Neural crest cell (in vitro differentiated cells): ENCODE measurements around the gene PLD4. TPM values are rescaled to one million over a fixed set of nuclear protein-coding genes. Genes with fewer than 3 reads are reported as not detected.

ENCODE experiments used
- DNase-seq: peaks from one replicate; pipeline ENCODE4 v3.0.0; 2021; ENCODE audit warnings: low read depth, mixed read lengths, low spot score
- H3K27ac Mint-ChIP-seq: one replicate; pipeline ENCODE4 v1.8.0; 2021; ENCODE audit warnings: mild to moderate bottlenecking, mixed read lengths; ENCODE audit not compliant: unreplicated experiment
- H3K27me3 Mint-ChIP-seq: 2 replicates; pipeline ENCODE4 v1.8.0; 2021; ENCODE audit warnings: low read depth, mild to moderate bottlenecking, mixed read lengths
- H3K36me3 Mint-ChIP-seq: 2 replicates; pipeline ENCODE4 v1.8.0; 2021; ENCODE audit warnings: low read depth, mild to moderate bottlenecking, mixed read lengths
- H3K4me1 Mint-ChIP-seq: 2 replicates; pipeline ENCODE4 v1.8.0; 2021; ENCODE audit warnings: mixed read lengths
- H3K4me3 Mint-ChIP-seq: one replicate; pipeline ENCODE4 v1.8.0; 2021; ENCODE audit warnings: mild to moderate bottlenecking, mixed read lengths
- H3K9me3 Mint-ChIP-seq: 2 replicates; pipeline ENCODE4 v1.8.0; 2021; ENCODE audit warnings: mixed read lengths
- total RNA-seq: library from RNA; stranded (reverse); gene quantifications from 2 replicates; pipeline ENCODE4 v1.2.1, GENCODE V29; 2021
- TF ChIP-seq, protein P1 (sequence below): fragments of 200-600 bp; sonication (generic); conservative IDR thresholded peaks from 2 replicates; pipeline ENCODE4 v1.5.0; 2021; ENCODE audit warnings: antibody characterized with exemption, mild to moderate bottlenecking

The PLD4 gene
- total RNA-seq, 1 donor from 2014 or later, result 0.02 TPM

DNA sequence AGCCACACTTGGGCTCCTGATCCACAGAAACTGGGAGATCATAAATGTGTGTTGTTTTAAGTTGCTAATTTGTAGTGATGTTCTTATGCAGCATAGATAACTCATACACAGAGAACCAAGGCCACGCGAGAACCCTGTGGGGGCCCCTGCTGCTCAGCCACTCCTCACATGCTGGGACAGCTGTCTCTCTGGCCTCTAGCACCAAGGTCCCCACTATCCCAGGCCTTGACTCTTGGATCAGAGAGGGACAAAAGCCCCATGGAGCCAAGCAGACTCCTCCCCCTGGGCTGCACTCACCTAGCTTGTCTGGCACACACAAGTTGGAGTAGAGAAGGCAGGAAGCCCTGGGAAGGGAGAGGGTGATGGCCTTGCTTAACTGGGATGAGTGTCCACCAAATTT lies 11.3 kb downstream of the PLD4 start:
- no peak overlapping the region for H3K4me3 Mint-ChIP-seq
- H3K36me3 Mint-ChIP-seq, result no peaks in the 10 kb centered on the region
- peaks cover 3% of the 10 kb centered on the region for H3K4me1 Mint-ChIP-seq
- no peaks in the 10 kb centered on the region for H3K9me3 Mint-ChIP-seq
- peaks cover 82% of the 10 kb centered on the region for H3K27me3 Mint-ChIP-seq
- no peak overlapping the region for H3K27ac Mint-ChIP-seq
- no peak for DNase-seq
- TF ChIP-seq, protein P1, sequence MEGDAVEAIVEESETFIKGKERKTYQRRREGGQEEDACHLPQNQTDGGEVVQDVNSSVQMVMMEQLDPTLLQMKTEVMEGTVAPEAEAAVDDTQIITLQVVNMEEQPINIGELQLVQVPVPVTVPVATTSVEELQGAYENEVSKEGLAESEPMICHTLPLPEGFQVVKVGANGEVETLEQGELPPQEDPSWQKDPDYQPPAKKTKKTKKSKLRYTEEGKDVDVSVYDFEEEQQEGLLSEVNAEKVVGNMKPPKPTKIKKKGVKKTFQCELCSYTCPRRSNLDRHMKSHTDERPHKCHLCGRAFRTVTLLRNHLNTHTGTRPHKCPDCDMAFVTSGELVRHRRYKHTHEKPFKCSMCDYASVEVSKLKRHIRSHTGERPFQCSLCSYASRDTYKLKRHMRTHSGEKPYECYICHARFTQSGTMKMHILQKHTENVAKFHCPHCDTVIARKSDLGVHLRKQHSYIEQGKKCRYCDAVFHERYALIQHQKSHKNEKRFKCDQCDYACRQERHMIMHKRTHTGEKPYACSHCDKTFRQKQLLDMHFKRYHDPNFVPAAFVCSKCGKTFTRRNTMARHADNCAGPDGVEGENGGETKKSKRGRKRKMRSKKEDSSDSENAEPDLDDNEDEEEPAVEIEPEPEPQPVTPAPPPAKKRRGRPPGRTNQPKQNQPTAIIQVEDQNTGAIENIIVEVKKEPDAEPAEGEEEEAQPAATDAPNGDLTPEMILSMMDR, result no peak

DNA sequence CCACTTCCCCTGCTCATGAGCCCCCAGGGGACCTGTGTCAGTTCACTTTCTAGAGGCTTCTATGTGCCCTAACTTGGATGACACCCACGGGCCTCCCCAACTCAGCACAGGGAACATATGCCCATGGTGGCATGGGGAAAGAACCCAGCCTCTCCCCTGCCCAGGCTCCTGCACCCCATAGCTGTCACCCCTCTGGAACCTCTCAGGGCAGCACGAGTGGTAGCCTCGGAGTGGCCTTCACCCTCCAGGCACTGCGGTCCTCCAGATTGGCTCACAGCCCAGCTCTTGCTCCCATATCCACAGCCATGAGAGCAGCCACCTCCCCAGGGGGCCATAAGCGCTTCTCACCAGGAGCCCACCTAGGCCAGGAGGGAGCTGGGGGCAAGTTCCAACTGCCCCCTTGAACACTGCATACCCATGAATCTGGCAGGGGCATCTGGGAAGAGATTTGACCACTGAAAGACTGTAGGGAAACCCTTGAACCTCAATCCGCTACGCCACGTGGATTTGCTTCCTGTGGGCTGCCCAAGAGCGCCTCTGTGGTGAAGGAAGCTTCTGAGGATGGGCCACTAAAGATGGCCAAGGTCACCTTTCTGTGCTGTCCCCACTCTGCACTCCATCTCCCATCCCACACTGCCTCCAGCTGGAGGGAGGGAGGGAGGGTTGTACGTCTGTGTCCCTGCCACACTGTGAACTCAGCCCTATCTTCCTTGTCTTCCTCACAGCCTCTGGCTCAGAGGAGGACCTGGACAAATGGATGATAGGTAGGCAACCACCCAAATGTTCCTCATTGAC lies 11.9 kb downstream of the PLD4 start:
- Mint-ChIP-seq H3K4me3 (no peak overlapping the region), H3K27ac (no peak overlapping the region), H3K27me3 (peaks cover 76% of the 10 kb centered on the region), H3K4me1 (peaks cover 3% of the 10 kb centered on the region), H3K36me3 (no peaks in the 10 kb centered on the region), H3K9me3 (no peaks in the 10 kb centered on the region)
- TF ChIP-seq, protein P1, result no peak
- DNase-seq, result no peak

DNA sequence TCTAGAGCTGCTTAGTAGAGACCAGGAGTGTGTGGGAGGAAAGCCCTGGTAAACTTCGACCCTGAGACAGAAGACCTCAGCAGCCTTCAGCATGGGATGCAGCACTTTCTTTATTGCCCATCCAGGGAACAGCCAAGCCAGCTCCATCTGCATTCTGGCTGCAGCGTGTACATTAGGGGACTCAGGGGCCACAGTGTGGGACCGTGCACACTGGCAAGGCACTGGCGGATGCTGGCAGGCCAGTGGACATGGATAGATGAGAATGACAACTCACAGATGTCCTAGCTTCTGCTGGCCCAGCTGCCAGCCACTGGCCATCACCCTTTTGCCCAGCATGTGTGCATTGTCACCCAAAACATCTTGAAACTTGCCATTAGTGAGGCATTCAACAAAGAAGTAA lies 12.5 kb downstream of the PLD4 start:
- Mint-ChIP-seq H3K27me3 (peaks cover 71% of the 10 kb centered on the region), H3K27ac (no peak overlapping the region), H3K36me3 (no peaks in the 10 kb centered on the region), H3K4me3 (no peak overlapping the region), H3K4me1 (peaks cover 3% of the 10 kb centered on the region), H3K9me3 (no peaks in the 10 kb centered on the region)
- no peak for DNase-seq
- TF ChIP-seq, protein P1, result no peak

DNA sequence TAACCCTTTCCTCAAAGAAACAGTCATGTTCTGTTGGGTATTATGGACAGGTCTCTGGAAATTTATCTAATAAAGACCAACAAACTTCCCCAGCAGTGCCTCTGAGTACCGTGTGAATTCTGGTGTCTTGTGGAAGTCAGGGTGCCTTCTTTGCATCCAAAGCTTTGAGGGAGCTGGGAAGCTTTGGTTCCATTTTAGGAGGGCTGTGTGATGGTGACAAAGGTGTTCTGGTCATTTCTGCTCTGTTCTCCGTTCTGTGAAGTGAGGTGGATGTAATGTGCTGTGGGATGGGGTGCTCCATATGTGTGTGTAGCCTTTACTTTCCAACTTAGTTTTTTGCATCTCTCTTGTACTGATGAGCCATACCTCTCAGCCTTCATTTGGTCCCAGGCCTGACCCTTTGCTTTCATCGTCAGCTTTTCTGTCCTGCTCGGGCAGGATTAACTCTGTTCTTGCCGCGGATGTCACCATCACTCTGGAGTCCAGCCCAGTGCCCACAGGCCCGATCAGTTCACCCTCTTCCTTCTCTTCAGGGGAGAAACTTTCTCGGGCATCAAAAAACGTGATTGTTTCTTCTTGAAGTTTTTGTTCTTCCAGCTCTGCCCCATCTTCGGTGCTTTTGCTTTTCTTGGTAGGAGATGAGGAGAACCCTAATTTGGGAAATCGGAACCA lies 13.2 kb downstream of the PLD4 start:
- H3K27me3 Mint-ChIP-seq, result peaks cover 66% of the 10 kb centered on the region
- TF ChIP-seq, protein P1, result no peak
- H3K4me3 Mint-ChIP-seq, result no peak overlapping the region
- no peaks in the 10 kb centered on the region for H3K36me3 Mint-ChIP-seq
- no peak overlapping the region for H3K27ac Mint-ChIP-seq
- H3K4me1 Mint-ChIP-seq, result peaks cover 3% of the 10 kb centered on the region
- H3K9me3 Mint-ChIP-seq, result no peaks in the 10 kb centered on the region
- DNase-seq, result no peak

DNA sequence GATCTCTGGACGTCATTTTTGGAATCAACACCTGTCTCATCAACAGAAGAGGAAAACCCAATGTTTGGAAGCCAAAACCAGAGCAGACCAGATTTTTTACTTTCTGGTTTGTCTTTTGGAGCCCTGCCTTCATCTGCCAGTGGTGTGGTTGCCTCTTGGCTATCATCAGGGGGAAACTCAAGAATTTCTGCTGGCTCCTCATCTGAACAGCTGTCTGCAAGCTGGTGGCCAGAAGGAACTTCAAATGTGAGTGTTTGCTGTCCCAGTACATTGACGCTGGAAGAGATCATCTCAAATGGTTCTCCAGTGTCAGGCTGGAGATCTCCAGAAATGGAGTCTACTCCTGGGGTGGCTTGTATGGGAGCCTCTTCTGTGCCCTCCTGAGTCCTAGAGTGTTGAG lies 13.8 kb downstream of the PLD4 start:
- H3K4me1 Mint-ChIP-seq, result peaks cover 3% of the 10 kb centered on the region

More for the DNA sequence above, 13.8 kb downstream of the PLD4 start:
- no peak for DNase-seq
- no peaks in the 10 kb centered on the region for H3K9me3 Mint-ChIP-seq
- H3K27me3 Mint-ChIP-seq, result peaks cover 61% of the 10 kb centered on the region
- no peak overlapping the region for H3K4me3 Mint-ChIP-seq
- H3K36me3 Mint-ChIP-seq, result no peaks in the 10 kb centered on the region
- TF ChIP-seq, protein P1, result no peak
- H3K27ac Mint-ChIP-seq, result no peak overlapping the region
